GM21529 (cell line): ENCODE measurements around the gene ARMC12.

Experiments used
- ATAC-seq: cut with Tn5 transposase; IDR thresholded peaks from one replicate; pipeline ENCODE4 v1.9.1; 2021; ENCODE audit not compliant: unreplicated experiment

Gene ARMC12

GRCh38 chr6:35797837-35798526, 61.1 kb downstream of the ARMC12 start:
- ATAC-seq = no peak
